Nephron (organoid): Measurements from ENCODE around the gene TMEM143.

Source experiments
- H3K27ac Mint-ChIP-seq, 3 experiments: 2 replicates each; pipeline ENCODE4 v1.8.0; 2020; ENCODE audit warnings: mixed read lengths in 3 of 3, mild to moderate bottlenecking in 2 of 3, moderate library complexity in 1 of 3
- H3K27me3 Mint-ChIP-seq: 2 replicates; pipeline ENCODE4 v1.8.0; 2021; ENCODE audit warnings: low read depth, mild to moderate bottlenecking, moderate library complexity, mixed read lengths
- H3K36me3 Mint-ChIP-seq: 2 replicates; pipeline ENCODE4 v1.8.0; 2020; ENCODE audit warnings: low read depth, mixed read lengths
- H3K4me1 Mint-ChIP-seq: 2 replicates; pipeline ENCODE4 v1.8.0; 2020; ENCODE audit warnings: mixed read lengths
- H3K4me3 Mint-ChIP-seq, 3 experiments: 2 replicates each; pipeline ENCODE4 v1.8.0; 2020; ENCODE audit warnings: mild to moderate bottlenecking in 3 of 3, mixed read lengths in 3 of 3, moderate library complexity in 2 of 3
- H3K9me3 Mint-ChIP-seq: 2 replicates; pipeline ENCODE4 v1.8.0; 2020; ENCODE audit warnings: mixed read lengths
- CTCF ChIP-seq, 3 experiments: fragments of 200-600 bp; sonication (generic); IDR thresholded peaks; one replicate each; pipeline ENCODE4 v1.5.0; 2021; ENCODE audit warnings: antibody characterized with exemption in 3 of 3; ENCODE audit not compliant: unreplicated experiment in 3 of 3

TMEM143 gene

GRCh38 chr19:48385461-48386087 is 21.8 kb upstream of the TMEM143 start:
- Mint-ChIP-seq H3K36me3 (peaks cover 64% of the 10 kb centered on the region), H3K27ac (no peak overlapping the region), H3K27me3 (no peaks in the 10 kb centered on the region), H3K4me3 (no peak overlapping the region), H3K9me3 (no peaks in the 10 kb centered on the region), H3K4me1 (peaks cover 6% of the 10 kb centered on the region)
- no peak for TF ChIP-seq CTCF (IDR thresholded peaks at IDR 0.05; ENCODE audit: unreplicated experiment in 3 of 3)

GRCh38 chr19:48382286-48382685 is 18.5 kb upstream of the TMEM143 start:
- Mint-ChIP-seq H3K4me1 (no peaks in the 10 kb centered on the region), H3K4me3 (no peak overlapping the region), H3K27ac (no peak overlapping the region)

GRCh38 chr19:48381178-48381950 is 17.6 kb upstream of the TMEM143 start:
- Mint-ChIP-seq H3K9me3 (no peaks in the 10 kb centered on the region), H3K4me1 (no peaks in the 10 kb centered on the region), H3K27me3 (no peaks in the 10 kb centered on the region), H3K27ac (peak overlapping the region in 1 of 3 experiments; percentile 67), H3K4me3 (peak overlapping the region in 1 of 3 experiments; percentile 28), H3K36me3 (peaks cover 42% of the 10 kb centered on the region)
- TF ChIP-seq CTCF (IDR thresholded peaks at IDR 0.05; ENCODE audit: unreplicated experiment in 3 of 3): no peak

More at GRCh38 chr19:48382286-48382685, 18.5 kb upstream of the TMEM143 start:
- no peaks in the 10 kb centered on the region for H3K9me3 Mint-ChIP-seq
- H3K36me3 Mint-ChIP-seq: peaks cover 48% of the 10 kb centered on the region
- no peak for TF ChIP-seq CTCF (IDR thresholded peaks at IDR 0.05; ENCODE audit: unreplicated experiment in 3 of 3)
- H3K27me3 Mint-ChIP-seq: no peaks in the 10 kb centered on the region

GRCh38 chr19:48379058-48379457 is 15.3 kb upstream of the TMEM143 start:
- Mint-ChIP-seq H3K4me3 (no peak overlapping the region), H3K36me3 (peaks cover 24% of the 10 kb centered on the region), H3K27ac (no peak overlapping the region), H3K9me3 (no peaks in the 10 kb centered on the region), H3K4me1 (no peaks in the 10 kb centered on the region), H3K27me3 (peaks cover 3% of the 10 kb centered on the region)
- no peak for TF ChIP-seq CTCF (IDR thresholded peaks at IDR 0.05; ENCODE audit: unreplicated experiment in 3 of 3)

- H3K4me3 Mint-ChIP-seq: no peak overlapping the region
- H3K36me3 Mint-ChIP-seq: peaks cover 18% of the 10 kb centered on the region
- H3K27ac Mint-ChIP-seq: no peak overlapping the region
- no peaks in the 10 kb centered on the region for H3K9me3 Mint-ChIP-seq
- H3K4me1 Mint-ChIP-seq: no peaks in the 10 kb centered on the region
- H3K27me3 Mint-ChIP-seq: peaks cover 3% of the 10 kb centered on the region
- no peak for TF ChIP-seq CTCF (IDR thresholded peaks at IDR 0.05; ENCODE audit: unreplicated experiment in 3 of 3)
Observed at GRCh38 chr19:48378194-48378570, 14.4 kb upstream of the TMEM143 start.
